Epithelial cell of prostate (primary cell): ENCODE measurements around the gene ASMTL.

Experiments
- DNase-seq: peaks from one replicate; pipeline ENCODE4 v3.0.0-alpha.2; 2011; ENCODE audit warnings: low read depth, low spot score
- H3K27ac ChIP-seq: fragments of 450-650 bp; 2 replicates; pipeline ENCODE4 v1.5.1; 2017; ENCODE audit warnings: mild to moderate bottlenecking

ASMTL gene

GRCh38 chrX:1359477-1359873 is 93.2 kb downstream of the ASMTL start:
- H3K27ac ChIP-seq, result no peak overlapping the region
- no peak for DNase-seq

GRCh38 chrX:1358793-1359476 is 93.8 kb downstream of the ASMTL start:
- no peak for DNase-seq
- no peak overlapping the region for H3K27ac ChIP-seq

- no peak for DNase-seq
- H3K27ac ChIP-seq, result no peak overlapping the region
Measured at GRCh38 chrX:1357993-1358392, 94.7 kb downstream of the ASMTL start.

GRCh38 chrX:1355131-1356046 is 97.3 kb downstream of the ASMTL start:
- H3K27ac ChIP-seq, result no peak overlapping the region
- DNase-seq, result no peak

- no peak overlapping the region for H3K27ac ChIP-seq
- DNase-seq, result no peak
Measured at GRCh38 chrX:1354036-1355019, 98.4 kb downstream of the ASMTL start.
